SJCRH30 (cell line): Measurements from ENCODE around the gene HYOU1. TPM values are rescaled to one million over a fixed set of nuclear protein-coding genes. Genes with fewer than 3 reads are reported as not detected.
"Not testable (repeated sequence)": the region's sequence is repeated elsewhere in the genome, so short reads cannot be mapped to it uniquely, and the experiment has no call there.

ENCODE experiments used
- DNase-seq, 2 experiments: peaks; one replicate each; pipeline ENCODE4 v3.0.0-alpha.2; 2015 to 2020
- H3K27ac ChIP-seq: fragments of 250-450 bp; sonication (Bioruptor Pico); 2 replicates; pipeline ENCODE4 v1.5.1; 2020; ENCODE audit warnings: mild to moderate bottlenecking, moderate library complexity
- H3K27me3 ChIP-seq: fragments of 250-450 bp; sonication (Bioruptor Pico); 2 replicates; pipeline ENCODE4 v1.5.1; 2020; ENCODE audit warnings: mild to moderate bottlenecking, moderate library complexity
- H3K36me3 ChIP-seq: fragments of 250-450 bp; sonication (Bioruptor Pico); 2 replicates; pipeline ENCODE4 v1.5.1; 2020; ENCODE audit warnings: mild to moderate bottlenecking, moderate library complexity
- H3K4me1 ChIP-seq: fragments of 250-450 bp; sonication (Bioruptor Pico); 2 replicates; pipeline ENCODE4 v1.5.1; 2020; ENCODE audit warnings: mild to moderate bottlenecking, moderate library complexity
- H3K4me3 ChIP-seq: fragments of 250-450 bp; sonication (Bioruptor Pico); 2 replicates; pipeline ENCODE4 v1.5.1; 2020; ENCODE audit warnings: mild to moderate bottlenecking, moderate library complexity
- H3K9me3 ChIP-seq: fragments of 250-450 bp; sonication (Bioruptor Pico); replicated peaks from 2 replicates; pipeline ENCODE4 v1.5.1; 2020; ENCODE audit warnings: mild to moderate bottlenecking, moderate library complexity
- total RNA-seq: library from RNA; depleted of rRNA; stranded (reverse); fragments of >200 nt; shearing (Covaris generic); gene quantifications from 2 replicates; pipeline ENCODE4 v1.2.3, GENCODE V29; 2014

Gene HYOU1
- total RNA-seq, 1 experiment from 2014 or later, result 79.3 TPM

GRCh38 chr11:119044708-119045107 lies 12.3 kb downstream of the HYOU1 start:
- Histone ChIP-seq H3K36me3 (no peaks in the 10 kb centered on the region; the same call in none of the 2 replicates), H3K27me3 (no peaks in the 10 kb centered on the region), H3K4me3 (no peak overlapping the region), H3K27ac (no peak overlapping the region), H3K9me3 (no peaks in the 10 kb centered on the region), H3K4me1 (no peaks in the 10 kb centered on the region)
- no peak for DNase-seq

- Histone ChIP-seq H3K4me3 (no peak overlapping the region), H3K27ac (no peak overlapping the region), H3K4me1 (no peaks in the 10 kb centered on the region), H3K36me3 (no peaks in the 10 kb centered on the region), H3K9me3 (no peaks in the 10 kb centered on the region), H3K27me3 (no peaks in the 10 kb centered on the region)
- no peak for DNase-seq
Observed at GRCh38 chr11:119042927-119043326, 14.1 kb downstream of the HYOU1 start.

- H3K36me3 ChIP-seq, result no peaks in the 10 kb centered on the region
- no peak overlapping the region for H3K4me3 ChIP-seq
Observed at GRCh38 chr11:119041821-119042514, 15.0 kb downstream of the HYOU1 start.

GRCh38 chr11:119039471-119039870 lies 17.5 kb downstream of the HYOU1 start:
- H3K27me3 ChIP-seq, H3K4me3 ChIP-seq, H3K27ac ChIP-seq, H3K9me3 ChIP-seq, H3K36me3 ChIP-seq, H3K4me1 ChIP-seq, DNase-seq: not testable (repeated sequence)

More at GRCh38 chr11:119041821-119042514, 15.0 kb downstream of the HYOU1 start:
- Histone ChIP-seq H3K27me3 (no peaks in the 10 kb centered on the region), H3K4me1 (no peaks in the 10 kb centered on the region), H3K27ac (no peak overlapping the region), H3K9me3 (no peaks in the 10 kb centered on the region)
- DNase-seq, result no peak

- no peak for DNase-seq
- Histone ChIP-seq H3K36me3 (no peaks in the 10 kb centered on the region), H3K4me3 (no peak overlapping the region), H3K27me3 (no peaks in the 10 kb centered on the region), H3K9me3 (no peaks in the 10 kb centered on the region), H3K4me1 (no peaks in the 10 kb centered on the region), H3K27ac (no peak overlapping the region)
Observed at GRCh38 chr11:119038884-119039283, 18.1 kb downstream of the HYOU1 start.

GRCh38 chr11:119034813-119035212 lies 22.2 kb downstream of the HYOU1 start:
- Histone ChIP-seq H3K9me3 (no peaks in the 10 kb centered on the region), H3K27ac (no peak overlapping the region), H3K4me3 (no peak overlapping the region), H3K27me3 (no peaks in the 10 kb centered on the region), H3K36me3 (no peaks in the 10 kb centered on the region), H3K4me1 (0 out of 2 replicates have a peak, but pooled peaks cover 5% of the 10 kb centered on the region)
- DNase-seq, result no peak

- H3K4me3 ChIP-seq, H3K4me1 ChIP-seq: not testable (repeated sequence)
Observed at GRCh38 chr11:119033421-119033820, 23.6 kb downstream of the HYOU1 start.

GRCh38 chr11:119031912-119032280 lies 25.1 kb downstream of the HYOU1 start:
- no peak overlapping the region for H3K27ac ChIP-seq
- no peak overlapping the region for H3K4me3 ChIP-seq
- no peaks in the 10 kb centered on the region for H3K36me3 ChIP-seq
- H3K4me1 ChIP-seq, result 0 out of 2 replicates have a peak, but pooled peaks cover 5% of the 10 kb centered on the region
- DNase-seq, result no peak
- no peaks in the 10 kb centered on the region for H3K9me3 ChIP-seq
- H3K27me3 ChIP-seq, result no peaks in the 10 kb centered on the region

More at GRCh38 chr11:119033421-119033820, 23.6 kb downstream of the HYOU1 start:
- not testable (repeated sequence) for H3K36me3 ChIP-seq, H3K27me3 ChIP-seq, H3K9me3 ChIP-seq, DNase-seq, H3K27ac ChIP-seq

- Histone ChIP-seq H3K36me3 (no peaks in the 10 kb centered on the region), H3K27ac (no peak within 1 kb of the TSS), H3K9me3 (no peaks in the 10 kb centered on the region), H3K27me3 (no peaks in the 10 kb centered on the region), H3K4me3 (peak within 1 kb of the TSS; percentile 64), H3K4me1 (0 out of 2 replicates have a peak, but pooled peaks cover 5% of the 10 kb centered on the region)
- DNase-seq, result peak; percentile 86 to 88
Observed at GRCh38 chr11:119030329-119031047, 26.5 kb downstream of the HYOU1 start, which contains the start of gene SLC37A4. SLC37A4 (minus strand) TSS chr11:119030877.

- no peaks in the 10 kb centered on the region for H3K36me3 ChIP-seq
- no peak overlapping the region for H3K27ac ChIP-seq
- peak overlapping the region; percentile 64 for H3K4me3 ChIP-seq
- H3K4me1 ChIP-seq, result 0 out of 2 replicates have a peak, but pooled peaks cover 5% of the 10 kb centered on the region
- no peak for DNase-seq
- H3K9me3 ChIP-seq, result no peaks in the 10 kb centered on the region
- H3K27me3 ChIP-seq, result no peaks in the 10 kb centered on the region
Observed at GRCh38 chr11:119030029-119030328, 27.0 kb downstream of the HYOU1 start.

GRCh38 chr11:119029340-119030028 lies 27.5 kb downstream of the HYOU1 start:
- H3K4me3 ChIP-seq, result peak overlapping the region; percentile 64
- no peaks in the 10 kb centered on the region for H3K9me3 ChIP-seq
- H3K36me3 ChIP-seq, result no peaks in the 10 kb centered on the region
- H3K4me1 ChIP-seq, result 0 out of 2 replicates have a peak, but pooled peaks cover 5% of the 10 kb centered on the region
- H3K27ac ChIP-seq, result no peak overlapping the region
- DNase-seq, result no peak
- no peaks in the 10 kb centered on the region for H3K27me3 ChIP-seq

GRCh38 chr11:119029069-119029339 lies 28.0 kb downstream of the HYOU1 start:
- Histone ChIP-seq H3K27me3 (no peaks in the 10 kb centered on the region), H3K9me3 (no peaks in the 10 kb centered on the region), H3K4me3 (no peak overlapping the region), H3K4me1 (0 out of 2 replicates have a peak, but pooled peaks cover 5% of the 10 kb centered on the region), H3K27ac (no peak overlapping the region), H3K36me3 (no peaks in the 10 kb centered on the region)
- DNase-seq, result no peak

- no peaks in the 10 kb centered on the region for H3K9me3 ChIP-seq
- no peak for DNase-seq
Observed at GRCh38 chr11:119028346-119029068, 28.5 kb downstream of the HYOU1 start.

GRCh38 chr11:119027561-119028345 lies 29.3 kb downstream of the HYOU1 start:
- Histone ChIP-seq H3K36me3 (no peaks in the 10 kb centered on the region), H3K9me3 (no peaks in the 10 kb centered on the region), H3K4me3 (no peak overlapping the region), H3K27me3 (no peaks in the 10 kb centered on the region), H3K27ac (no peak overlapping the region), H3K4me1 (0 out of 2 replicates have a peak, but pooled peaks cover 5% of the 10 kb centered on the region)
- no peak for DNase-seq

More at GRCh38 chr11:119028346-119029068, 28.5 kb downstream of the HYOU1 start:
- no peak overlapping the region for H3K27ac ChIP-seq
- no peaks in the 10 kb centered on the region for H3K36me3 ChIP-seq
- no peaks in the 10 kb centered on the region for H3K27me3 ChIP-seq
- no peak overlapping the region for H3K4me3 ChIP-seq
- 0 out of 2 replicates have a peak, but pooled peaks cover 5% of the 10 kb centered on the region for H3K4me1 ChIP-seq
